Testis (tissue), 2 donors: ENCODE results near the gene KLHL13.

ENCODE experiments used
- CTCF ChIP-seq, 3 experiments: fragments of 450-650 bp in 2 of 3; fragments of 200-600 bp in 1 of 3; sonication (generic) in 1 of 3; IDR thresholded peaks; one replicate each; pipeline ENCODE4 v1.5.1; 2016 to 2019; ENCODE audit warnings: antibody characterized with exemption in 3 of 3, mild to moderate bottlenecking in 2 of 3, moderate library complexity in 1 of 3
- POLR2A ChIP-seq: fragments of 450-650 bp; IDR thresholded peaks from one replicate; pipeline ENCODE4 v1.6.1; 2017; ENCODE audit warnings: antibody characterized with exemption, mild to moderate bottlenecking, moderate library complexity

- TF ChIP-seq CTCF (IDR thresholded peaks at IDR 0.05) (no peak), POLR2A (no peak)
These were observed 477 bp downstream of the KLHL13 start for GRCh38 chrX:118115953-118116712.
